Retina (tissue), 1 donor: ENCODE data around the gene KCNK13.
"Not testable (repeated sequence)": the region's sequence is repeated elsewhere in the genome, so short reads cannot be mapped to it uniquely, and the experiment has no call there.

Experiments
- DNase-seq: peaks from one replicate; pipeline ENCODE4 v3.0.0-alpha.2; 2016

KCNK13 gene

DNA sequence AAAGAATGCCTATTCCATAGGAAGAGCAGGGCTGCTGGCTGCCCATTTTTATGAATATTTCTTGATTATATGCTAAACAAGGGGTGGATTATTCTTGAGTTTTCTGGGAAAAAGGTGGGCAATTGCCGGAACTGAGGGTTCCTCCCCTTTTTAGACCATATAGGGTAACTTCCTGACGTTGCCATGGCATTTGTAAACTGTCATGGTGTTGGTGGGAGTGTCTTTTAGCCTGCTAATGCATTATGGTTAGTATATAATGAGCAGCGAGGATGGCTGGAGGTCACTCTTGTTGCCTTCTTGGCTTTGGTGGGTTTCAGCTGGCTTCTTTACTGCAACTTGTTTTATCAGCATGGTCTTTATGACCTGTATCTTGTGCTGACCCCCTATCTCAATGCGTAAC is 138.8 kb downstream of the KCNK13 start:
- DNase-seq: not testable (repeated sequence)

DNA sequence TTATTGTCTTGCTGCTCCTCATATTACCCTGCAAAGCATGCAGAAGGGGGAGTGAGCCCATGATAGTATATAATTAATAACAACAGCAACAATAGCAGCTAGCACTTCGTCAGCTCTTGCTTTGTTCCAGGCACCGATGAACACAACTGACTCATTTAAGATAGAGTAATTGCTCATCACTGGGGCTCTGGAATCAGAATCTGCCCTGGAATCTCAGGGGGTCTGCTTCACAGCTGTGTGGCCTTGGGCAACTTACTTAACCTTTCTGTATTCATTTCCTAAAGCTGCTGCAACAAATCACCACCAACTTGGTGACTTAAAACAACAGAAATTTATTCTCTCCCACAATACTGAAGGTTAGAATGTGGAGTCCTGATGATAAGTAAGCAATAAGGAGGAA is 139.6 kb downstream of the KCNK13 start:
- no peak for DNase-seq

DNA sequence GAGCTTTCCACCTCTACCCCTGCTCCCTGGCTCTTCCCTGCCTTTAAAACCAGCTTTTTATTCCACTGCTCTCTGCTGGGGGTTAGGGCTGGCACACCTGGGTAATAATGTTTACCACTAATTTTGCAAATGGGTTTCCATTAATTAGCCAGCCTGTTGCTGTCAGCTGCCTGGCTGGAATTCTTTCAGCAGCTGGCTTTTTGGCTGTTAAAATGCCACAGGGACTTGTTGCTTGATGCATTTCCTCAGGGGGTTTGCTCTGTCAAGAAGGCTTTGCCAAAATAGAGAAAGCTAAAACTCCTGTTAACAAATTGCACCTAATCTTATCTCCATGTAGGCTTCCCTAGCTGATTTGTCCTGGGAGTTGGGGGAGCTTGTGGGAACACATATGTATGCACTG is 142.7 kb downstream of the KCNK13 start:
- DNase-seq: no peak

DNA sequence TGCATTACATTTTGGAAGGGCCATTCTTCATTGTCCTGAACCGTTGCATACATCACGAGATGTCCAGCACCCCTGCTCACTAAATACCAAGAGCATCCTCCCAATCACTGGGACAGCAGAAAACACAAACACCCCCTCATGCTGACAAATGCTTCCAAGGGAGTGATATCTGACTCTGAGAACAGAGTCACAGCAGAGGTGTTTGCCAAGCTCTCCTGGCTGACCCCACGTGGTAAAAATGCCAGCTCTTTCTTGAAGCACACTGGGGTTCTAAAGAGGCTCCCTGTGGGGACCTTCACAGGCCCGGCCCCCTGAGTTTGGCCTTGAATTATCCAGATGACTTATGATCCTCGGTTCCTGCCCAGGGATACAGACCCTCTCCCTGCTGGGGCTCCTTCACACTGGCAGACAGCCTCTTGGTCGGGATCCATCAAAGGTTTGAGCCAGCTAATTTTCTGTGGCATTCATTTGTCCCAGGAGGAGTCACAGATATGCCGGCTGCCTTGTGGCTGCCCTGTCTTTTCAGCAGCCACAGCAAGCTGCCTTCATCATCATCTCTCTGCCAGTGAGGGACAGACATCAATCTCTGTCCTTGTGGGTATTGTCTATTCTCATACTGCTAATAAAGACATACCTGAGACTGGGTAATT is 151.4 kb downstream of the KCNK13 start:
- no peak for DNase-seq

DNA sequence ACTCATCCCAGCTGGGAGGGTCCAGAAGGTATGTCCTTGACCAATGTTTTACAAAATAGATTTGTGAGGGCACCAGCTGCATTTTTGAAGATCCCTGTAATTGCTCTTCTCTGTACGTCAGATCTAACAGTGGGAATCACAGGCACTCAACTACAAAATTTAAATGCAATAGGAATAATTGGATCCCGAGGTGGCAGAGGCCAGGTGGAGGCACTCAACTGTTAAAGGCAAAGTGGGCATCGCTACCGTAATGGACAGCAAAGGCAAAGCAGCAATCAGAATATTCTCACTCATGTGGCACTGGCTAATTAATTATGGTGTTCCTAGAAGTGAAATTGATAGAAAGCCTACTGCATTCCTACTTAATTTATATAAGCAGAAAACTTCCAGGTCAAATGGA is 166.7 kb downstream of the KCNK13 start:
- DNase-seq: no peak

DNA sequence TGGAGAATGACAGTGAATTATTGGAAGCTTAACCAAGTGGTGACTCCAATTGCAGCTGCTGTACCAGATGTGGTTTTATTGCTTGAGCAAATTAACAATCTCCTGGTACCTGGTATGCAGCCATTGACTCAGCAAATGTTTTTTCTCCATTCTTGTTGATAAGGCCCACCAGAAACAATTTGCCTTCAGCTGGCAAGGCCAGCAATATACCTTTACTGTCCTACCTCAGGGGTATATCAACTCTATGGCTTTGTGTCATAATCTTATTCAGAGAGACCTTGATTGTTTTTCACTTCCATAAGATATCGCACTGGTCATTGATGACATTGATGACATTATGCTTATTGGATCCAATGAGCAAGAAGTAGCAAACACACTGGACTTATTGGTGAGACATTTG is 168.1 kb downstream of the KCNK13 start:
- not testable (repeated sequence) for DNase-seq
